Tibial nerve (tissue), 3 donors: ENCODE measurements around the gene CMSS1.

Experiments used
- CTCF ChIP-seq, 5 experiments: fragments of 200-600 bp in 3 of 5; fragments of 450-650 bp in 2 of 5; sonication (generic) in 3 of 5; IDR thresholded peaks; one replicate each; pipeline ENCODE4 v1.5.1; 2016 to 2019; ENCODE audit warnings: antibody characterized with exemption in 5 of 5, mild to moderate bottlenecking in 3 of 5, moderate library complexity in 2 of 5
- POLR2A ChIP-seq, 2 donors: fragments of 450-650 bp; IDR thresholded peaks; one replicate each; pipeline ENCODE4 v1.6.1; 2017; ENCODE audit warnings: antibody characterized with exemption in 2 of 2, mild to moderate bottlenecking in 2 of 2, moderate library complexity in 2 of 2

- no peak for TF ChIP-seq CTCF (IDR thresholded peaks at IDR 0.05)
- no peak for TF ChIP-seq POLR2A (IDR thresholded peaks at IDR 0.05)
These were observed 12.2 kb downstream of the CMSS1 start for GRCh38 chr3:99829844-99830243.
